T1000 (cell line): ENCODE data around the gene RIPOR1.
"Not testable (repeated sequence)": the region's sequence is repeated elsewhere in the genome, so short reads cannot be mapped to it uniquely, and the experiment has no call there.

Experiments
- DNase-seq: peaks from one replicate; lab custom pipeline; 2025; ENCODE audit warnings: mixed read lengths; lab: John Stamatoyannopoulos, UW

RIPOR1 gene

DNA sequence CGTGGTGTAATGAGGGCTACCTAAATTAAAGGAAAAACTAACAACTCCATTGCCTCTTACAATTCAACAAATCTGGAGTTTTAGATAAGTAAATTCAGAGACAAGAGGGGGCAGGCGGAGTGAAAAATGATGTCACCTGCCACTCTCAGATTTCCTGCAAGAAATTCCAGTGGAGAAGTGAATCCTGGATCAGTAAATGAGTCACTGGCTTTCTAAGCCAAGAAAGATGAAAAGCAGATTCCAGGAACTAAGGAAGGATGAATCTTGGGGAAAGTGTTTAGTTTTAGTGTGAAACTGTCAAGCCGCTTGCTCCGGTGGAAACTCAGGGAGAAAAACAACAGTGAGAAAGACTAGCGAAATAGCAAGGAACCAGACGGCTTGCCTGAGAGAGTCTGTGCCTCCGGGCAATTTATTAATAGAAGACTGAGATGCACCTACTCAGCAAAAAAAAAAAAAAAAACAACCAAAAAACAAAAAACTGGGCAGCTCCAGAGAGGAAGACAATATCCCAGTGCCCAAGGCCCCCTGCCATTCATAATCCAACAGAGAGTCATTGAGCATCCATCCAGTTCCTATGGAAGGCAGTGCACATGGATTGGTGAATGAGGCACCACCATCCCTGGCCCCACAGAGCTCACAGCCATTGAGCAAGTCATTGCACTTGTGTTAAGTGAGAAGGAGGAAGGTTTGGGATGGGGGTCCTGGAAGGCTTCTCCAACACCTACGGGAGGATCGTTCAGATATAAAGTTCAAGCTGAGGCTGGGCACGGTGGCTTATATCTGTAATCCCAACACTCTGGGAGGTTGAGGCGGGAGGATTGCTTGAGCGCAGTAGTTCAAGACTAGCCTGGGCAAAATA lies 12.1 kb upstream of the RIPOR1 start:
- DNase-seq = no peak

DNA sequence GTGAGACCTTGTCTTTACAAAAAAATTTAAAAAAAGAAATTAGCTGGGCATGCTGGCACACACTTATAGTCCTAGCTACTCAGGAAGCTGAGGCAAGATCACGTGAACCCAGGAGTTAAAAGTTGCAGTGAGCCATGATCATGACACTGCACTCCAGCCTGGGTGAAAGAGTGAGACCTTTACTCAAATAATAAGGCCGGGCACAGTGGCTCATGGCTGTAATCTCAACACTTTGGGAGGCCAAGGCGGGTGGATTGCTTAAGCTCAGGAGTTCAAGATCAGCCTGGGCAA lies 11.5 kb upstream of the RIPOR1 start:
- no peak for DNase-seq

DNA sequence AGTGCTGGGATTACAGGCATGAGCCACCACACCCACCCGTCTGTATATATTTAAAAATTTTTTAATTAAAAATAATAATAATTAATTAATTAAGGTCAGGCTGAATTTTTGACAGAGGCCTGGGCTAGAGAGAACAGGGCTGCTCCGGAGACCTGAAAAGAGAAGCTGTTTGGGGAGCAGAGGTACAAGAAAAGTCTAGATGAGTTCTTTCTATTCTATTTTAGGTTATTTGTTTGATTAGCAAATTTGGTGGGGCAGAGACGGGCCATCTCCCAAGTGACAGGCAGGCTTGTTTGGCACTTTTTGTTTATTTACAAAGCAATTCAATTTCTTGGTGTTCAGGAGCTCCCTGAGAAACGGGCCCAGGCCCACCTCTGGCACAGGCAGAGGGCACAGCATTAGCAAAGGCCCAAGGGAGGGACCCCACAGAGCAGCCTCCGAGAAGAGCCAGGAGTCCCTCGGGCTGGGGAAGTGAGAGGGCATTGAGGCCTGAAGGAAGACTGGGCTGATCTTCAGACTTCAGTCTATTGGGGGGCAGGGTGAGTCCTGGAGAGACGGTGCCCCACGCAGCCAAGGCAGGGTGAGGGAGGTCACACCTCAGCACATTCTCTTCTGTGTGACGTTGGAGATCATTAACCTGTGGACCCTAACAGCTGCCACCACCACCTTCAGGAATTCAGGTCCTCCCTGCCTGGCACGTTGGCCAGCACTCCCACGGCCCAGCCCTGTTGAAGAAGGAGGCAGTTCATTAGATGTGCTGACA lies 10.8 kb upstream of the RIPOR1 start:
- no peak for DNase-seq

DNA sequence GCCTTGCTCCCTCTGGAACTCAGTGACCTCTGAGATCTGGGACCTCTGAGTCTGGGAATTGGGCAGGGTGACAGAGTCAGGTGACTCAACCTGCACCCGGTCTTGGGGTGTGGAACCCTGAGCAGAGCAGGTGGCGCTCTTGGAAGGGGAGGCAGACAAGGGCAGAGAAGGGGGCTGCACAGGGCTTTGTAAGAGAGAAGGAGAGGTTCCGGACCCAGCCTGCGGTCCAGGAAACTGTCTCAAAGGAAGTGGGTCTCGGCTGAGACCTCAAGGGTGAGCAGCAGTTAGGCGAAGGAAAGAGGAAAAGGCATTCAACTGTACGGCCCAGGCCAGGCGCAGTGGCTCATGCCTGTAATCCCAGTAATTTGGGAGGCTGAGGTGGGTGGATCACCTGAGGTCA lies 10.0 kb upstream of the RIPOR1 start:
- DNase-seq = no peak

DNA sequence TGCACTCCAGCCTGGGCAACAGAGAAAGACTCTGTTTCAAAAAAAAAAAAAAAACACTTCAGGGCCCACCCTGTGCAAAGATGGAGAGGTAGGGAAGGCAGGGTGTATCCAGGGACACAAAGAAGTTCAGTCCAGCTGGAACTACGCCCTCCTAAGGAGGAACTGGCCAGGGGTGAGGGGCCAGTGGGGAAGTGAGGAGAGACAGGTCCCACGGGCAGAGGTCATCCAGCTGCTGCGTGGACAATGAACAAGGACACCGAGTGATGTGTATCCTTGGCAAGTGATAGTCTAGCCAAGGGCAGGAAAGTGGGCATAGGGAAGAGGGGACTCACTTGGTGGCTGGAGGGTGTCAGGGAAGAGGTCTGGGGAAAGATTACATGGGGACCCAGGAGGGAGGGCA lies 9.4 kb upstream of the RIPOR1 start:
- DNase-seq = no peak

DNA sequence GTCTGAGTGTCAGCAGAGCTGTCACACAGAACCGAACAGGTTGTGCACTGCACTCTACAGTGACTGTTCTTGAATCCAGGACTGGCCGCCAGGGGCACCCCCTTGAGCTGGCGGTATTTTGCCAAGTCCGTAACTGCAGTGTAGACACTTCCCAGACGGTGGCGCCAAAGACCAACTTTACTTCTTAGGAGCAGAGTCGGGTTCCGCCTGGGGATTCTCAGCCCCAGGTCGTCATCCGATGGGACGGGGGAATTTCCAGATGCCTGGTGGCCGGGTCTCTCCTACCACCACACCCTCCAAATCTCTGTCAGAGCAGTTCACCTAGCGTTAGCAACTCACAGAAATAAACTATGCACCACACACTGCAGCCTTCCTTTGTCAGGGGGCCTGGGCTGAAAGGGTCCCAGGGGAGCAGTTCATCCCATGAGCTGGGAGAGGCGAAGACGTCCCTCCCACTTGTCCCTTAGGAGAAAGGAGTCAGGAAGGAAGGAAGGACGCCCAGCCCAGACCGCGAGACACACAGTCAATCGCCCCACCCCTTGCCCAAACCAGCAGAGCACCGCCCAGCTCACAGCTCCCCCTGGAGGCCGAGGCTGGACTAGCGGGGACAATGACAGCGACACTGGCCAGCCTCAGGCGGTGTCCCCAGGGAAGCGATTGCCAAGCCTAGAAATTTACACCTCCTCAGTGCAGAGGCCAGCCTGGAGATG lies 7.4 kb upstream of the RIPOR1 start:
- peak; percentile 90 for DNase-seq

DNA sequence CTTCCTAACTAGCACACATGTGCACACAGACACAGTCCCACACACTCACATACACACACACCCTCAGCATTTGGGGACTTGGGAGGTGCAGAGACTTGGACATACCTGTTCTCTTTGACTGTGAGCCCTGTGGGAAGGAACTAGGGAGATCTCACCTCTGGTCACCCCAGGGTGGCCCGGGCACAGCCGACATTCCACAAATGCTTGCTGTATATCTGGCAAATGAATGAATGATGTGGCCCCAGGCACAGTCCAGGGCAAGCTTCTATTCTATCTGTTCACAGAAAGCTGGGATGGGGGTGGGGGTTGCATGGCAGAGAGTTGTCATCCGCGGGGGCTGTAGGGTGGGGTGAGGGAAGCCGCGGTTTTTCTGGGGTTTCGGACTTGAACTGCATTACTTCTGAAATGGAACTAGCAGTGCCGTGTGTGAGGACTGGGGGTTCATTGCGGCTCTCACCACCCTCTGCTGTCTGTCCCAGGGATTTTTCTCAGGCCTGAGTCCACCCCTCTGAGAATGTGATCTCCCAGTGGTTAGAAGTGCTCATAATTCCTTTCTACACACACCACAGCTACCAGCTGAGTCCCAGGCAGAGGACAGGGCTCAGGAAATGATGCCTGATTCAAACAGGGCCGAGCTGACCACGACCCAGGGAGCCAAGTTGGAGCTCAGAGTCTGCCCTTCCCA lies 3.3 kb upstream of the RIPOR1 start:
- no peak for DNase-seq

DNA sequence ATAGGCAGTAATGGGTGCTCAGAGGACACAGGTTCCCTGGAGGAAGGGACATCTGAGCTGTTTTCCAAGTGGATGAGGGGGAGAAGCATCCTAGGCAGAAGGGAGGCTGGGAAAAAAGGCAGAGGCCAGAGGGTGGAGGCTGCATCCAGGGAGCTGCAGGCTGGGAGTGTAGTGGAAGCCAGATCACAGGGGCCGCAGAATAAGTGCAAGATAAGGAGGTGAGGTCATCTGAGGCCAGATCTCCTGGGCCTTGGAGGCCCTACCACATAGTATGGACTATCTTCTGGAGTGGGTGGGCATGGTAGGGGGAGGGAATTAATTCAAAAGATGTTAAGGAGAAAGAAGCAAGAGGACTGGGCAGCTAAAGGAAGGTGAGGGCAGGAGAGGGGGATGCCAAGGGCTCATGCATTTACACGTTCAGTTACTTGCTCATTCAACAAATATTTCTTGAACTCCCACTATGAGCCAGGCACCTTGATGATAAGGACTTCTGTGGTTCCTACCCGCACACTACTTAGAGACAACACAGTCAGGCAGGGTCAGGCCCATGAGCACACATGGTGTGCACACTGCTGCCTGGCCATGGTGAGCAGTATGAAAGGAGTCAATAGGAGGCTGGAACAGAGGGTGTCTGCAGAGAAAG lies 2.4 kb upstream of the RIPOR1 start:
- no peak for DNase-seq

DNA sequence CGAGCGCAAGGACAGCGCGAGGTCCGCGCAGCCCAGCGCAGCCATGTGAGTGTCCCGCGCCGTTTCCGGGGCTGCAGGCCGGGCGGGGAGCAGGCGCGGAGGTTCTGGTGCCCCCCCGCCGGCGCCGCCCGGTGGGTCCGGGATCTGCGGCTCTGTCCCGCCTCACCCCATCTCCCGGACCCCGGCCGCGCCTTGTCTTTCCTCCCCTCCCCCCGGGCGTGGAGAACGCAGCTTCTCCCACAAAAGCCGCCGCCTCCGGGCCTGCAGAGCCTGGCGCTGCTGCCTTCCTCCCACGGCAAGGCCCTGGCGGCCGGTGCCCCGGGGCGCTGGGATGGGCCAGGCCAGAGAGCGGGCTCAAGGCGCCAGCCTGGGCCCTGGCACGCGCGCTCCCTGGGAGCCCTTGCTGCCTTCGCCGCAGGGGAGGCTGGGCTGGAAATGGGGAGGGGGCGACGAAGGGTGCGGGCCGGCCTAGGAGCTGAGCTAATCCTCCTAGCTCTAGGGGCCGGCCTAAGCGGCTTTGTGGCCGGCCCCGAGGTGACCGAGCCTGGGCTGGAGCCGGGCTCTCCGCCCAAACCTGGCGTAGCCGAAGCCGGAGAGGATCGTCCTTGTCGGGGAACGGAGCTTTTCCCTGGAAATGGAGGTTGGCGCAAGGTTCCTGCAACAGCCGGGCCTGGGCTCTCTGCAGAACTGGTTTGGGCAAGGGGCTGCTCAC lies 397 bp downstream of the RIPOR1 start:
- no peak for DNase-seq

DNA sequence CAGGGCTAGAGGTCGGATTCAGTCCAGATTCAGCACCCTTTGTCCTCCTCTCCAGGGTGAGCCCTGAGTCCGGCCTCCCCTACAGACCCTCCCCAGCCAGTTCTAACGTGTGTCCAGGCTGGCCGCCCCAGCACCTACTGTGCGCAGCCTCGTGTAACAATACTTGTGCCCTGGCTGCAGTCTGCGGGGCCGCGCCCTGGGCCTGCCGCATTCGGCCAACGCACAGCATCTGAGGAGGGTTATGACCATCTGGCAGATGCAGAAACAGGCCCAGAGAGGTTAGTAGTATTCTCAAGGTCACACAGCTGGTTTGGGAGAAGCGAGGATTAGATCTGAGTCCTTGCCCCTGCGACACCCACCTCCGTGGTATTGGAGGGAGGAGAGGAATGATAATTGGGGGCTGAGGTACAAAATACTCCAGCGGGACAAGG lies 968 bp downstream of the RIPOR1 start:
- DNase-seq = no peak

DNA sequence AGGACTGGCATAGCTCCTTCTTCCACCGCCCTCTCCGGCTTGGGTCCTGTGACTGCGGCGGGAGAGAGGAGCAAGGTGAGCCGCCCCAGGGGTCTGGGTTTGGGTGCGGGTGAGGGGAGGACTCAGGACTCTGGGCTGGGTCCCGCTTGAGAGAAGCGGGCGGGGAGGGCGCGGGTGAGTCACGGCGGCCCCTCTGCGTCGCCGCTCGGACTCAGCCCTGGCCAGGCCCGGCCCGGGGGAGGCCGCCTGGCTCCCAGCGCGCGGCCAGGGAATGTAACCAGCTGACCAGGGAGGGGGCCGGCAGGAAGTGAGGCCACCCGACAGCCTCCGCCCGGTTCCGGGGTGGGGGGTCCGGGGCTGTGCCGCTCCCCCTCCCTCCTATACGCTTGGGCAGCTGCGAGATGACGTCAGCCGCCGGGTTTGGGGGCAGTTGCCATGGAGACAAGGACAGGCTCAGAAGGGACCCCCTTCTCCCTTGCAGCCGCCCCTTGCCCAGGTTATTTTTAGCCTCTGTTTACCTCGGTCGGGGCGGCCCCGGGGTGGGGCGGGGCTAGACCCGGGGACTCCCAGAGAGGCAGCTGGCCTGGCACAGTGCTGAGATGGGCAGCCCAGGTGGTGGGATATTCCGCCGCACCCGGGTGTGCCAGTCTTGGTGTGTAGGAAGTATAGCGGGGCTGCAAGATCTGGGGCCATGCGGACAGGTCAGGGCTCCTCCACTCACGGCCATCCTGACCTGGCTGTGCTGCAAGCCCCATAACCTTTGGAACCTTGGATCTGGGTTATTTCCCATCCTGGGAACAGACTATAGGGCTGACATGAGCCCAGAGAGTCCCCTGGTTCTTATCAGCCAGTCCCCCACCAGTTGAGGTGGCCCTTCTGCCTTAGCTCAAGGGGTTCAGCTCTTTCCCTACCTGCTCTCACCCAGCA lies 1.6 kb downstream of the RIPOR1 start:
- DNase-seq = peak; percentile 19

DNA sequence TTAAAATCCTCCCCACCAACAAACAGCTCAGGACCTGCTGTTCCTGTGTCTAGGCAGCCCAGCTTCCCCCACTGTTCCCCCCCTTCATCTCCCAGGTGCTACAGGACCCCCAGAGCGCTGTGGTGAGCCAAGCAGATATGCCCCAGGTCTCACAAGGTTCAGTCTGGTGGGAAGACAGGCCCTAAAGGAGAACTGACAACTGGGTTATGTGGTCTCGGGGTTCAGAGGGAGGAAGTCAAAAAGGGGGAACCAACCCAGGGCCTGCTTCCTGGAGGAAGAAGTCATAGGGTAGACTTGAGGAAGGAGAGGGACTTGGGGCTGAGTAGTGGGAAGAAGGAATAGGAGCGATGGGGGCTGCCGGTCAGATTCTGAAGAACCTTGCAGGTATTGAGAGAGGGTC lies 2.6 kb downstream of the RIPOR1 start:
- no peak for DNase-seq

DNA sequence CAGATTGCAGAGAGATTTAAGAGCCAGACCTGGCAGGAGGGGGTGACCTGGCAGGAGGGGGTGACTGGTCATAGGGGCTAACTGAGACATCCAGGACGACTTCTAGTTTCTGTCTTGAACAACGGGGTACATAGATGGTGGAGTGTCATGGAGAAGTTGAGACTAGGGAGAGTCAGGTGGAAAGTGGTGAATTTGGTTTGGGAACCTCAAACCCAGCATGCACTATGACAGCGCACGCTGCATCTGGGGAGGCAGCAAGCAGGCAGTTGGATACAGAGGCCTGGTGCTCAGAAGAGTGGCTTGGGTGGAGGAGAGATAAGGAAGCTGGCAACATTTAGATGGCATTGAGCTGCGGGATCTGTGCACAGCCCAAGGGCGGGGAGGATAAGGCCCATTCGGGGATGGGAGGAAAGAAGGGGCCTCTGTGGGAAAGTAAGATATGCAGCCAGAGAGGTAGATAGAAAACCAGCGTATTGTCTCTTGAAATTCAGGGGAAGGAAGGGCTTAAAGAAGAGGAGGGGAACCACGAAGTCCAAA lies 4.5 kb downstream of the RIPOR1 start:
- DNase-seq = no peak

DNA sequence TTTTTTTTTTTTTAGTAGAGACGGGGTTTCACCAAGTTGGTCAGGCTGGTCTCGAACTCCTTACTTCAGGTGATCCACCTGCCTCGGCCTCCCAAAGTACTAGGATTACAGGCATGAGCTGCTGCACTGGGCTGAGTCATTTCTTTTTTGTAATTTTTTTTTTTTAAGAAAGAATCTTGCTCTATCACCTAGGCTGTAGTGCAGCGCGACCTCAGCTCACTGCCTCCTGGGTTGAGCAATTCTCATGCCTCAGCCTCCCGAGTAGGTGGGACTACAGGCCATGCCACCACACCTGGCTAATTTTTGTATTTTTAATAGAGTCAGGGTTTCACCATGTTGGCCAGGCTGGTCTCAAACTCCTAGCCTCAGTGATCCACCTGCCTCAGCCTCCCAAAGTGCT lies 5.4 kb downstream of the RIPOR1 start:
- DNase-seq = not testable (repeated sequence)

DNA sequence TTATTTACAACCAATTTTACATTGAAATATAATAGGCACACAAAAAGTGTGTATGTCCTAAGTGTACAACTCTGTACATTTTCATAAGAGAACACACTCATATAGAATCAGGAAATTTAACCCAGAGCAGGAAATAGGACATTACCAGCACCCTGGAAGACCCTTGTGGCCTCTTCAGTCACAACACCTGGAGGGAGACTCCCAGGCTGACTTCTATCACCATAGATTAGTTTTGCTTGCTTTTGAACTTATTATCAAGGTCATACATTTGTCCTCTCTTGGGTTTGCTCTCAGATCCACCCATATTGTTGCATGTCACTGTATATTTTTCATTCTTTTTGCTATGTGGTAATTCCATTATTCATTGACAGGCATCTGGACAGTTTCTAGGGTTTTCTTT lies 5.8 kb downstream of the RIPOR1 start:
- DNase-seq = no peak

DNA sequence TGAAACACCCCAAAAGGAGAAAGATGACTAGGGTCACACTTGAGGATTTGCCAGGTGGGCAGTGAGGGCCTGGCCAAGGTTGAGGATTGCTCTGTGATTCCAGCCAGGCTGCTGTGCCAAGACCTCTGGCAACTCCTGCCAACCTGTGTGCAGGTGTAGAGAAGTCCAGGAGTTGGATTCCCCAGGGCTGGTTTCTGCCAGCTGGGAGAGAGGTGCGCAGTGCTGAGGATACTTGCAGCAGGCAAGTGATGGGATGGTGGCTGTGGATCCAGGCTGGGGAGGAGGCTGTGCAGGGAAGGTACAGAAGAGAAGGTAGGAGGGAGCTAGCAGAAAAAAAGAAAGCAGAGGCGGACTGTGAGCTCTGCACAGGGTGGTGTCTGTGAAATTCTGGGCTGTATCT lies 6.6 kb downstream of the RIPOR1 start:
- DNase-seq = no peak

DNA sequence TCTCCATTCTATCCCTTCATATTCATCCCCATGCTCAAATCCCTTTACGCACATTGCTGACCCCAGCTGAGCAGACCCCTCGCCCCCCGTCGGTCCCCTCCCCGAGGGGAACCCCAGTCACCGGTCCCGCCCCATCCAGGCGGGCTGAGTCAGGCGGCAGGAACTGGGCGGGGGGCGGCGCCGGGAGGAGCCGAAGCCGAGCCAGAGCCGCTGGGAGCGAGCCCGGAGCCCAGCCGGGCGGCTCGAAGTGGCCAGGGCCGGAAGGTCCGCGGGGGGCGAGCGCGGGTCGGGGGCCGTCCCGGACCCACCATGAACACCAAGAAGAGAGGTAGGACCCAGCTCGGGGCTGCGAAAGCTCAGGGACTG lies 8.6 kb downstream of the RIPOR1 start:
- no peak for DNase-seq

DNA sequence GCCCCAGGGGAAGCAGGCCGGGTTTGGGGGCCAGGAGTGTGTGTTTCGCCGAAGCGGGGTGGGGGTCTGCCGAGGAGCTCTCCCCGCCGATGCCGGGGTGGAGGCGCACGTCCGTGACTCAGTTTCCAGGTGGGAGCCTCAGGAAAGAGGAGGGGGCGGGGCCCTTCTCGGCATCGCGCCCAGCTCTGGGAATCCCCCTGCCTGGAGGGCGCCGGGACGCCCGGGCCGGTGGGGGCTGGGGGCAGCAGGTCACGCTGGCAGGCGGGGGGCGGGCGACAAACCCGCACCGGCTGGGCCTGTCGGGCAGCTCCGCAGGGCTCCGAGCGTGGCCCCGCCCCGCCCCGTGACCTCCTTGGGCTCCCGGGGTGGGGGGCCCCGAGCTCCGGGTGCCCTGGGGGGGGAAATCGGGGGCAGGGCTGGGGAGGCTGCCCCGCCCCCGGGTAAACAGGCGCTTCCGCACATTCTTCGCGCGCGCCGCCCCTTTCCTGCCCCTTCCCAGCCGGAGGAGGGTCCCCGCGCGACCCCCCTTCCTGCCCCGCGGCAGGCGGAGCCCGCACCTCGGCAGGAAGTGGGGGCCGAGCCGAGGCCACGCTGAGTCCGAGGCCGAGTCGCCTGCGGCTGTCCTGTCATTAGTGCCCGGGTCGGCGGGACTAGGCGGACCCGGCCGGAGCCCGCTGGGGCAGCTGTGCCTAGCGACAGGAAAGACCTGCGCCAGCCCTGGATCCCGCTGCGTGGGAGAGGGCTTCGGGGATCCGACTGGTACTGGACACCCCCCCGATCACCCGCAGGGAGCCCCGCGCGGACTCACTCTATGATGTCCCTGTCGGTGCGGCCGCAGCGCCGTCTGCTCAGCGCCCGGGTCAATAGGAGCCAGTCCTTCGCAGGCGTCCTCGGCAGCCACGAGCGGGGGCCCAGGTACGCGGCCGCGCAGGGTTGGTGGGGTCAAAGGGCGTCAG lies 9.3 kb downstream of the RIPOR1 start:
- DNase-seq = no peak

DNA sequence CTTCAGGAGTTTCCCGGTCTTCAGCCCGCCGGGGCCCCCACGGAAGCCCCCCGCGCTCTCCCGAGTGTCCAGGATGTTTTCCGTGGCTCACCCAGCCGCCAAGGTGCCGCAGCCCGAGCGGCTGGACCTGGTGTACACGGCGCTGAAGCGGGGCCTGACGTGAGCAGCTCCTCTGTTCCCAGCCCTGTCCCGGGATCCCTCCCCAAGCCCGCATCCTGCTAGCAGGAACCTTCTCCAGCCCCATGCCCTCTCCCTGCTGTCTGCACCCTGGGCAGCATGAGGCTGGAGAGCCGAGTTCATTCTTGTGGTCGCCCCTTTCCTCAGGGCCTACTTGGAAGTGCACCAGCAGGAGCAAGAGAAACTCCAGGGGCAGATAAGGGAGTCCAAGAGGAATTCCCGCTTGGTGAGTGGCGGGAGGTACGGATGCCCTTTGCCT lies 10.1 kb downstream of the RIPOR1 start:
- no peak for DNase-seq
